Esophagus squamous epithelium (tissue), 5 donors: ENCODE data around the gene PCDHGA8. TPM values are rescaled to one million over a fixed set of nuclear protein-coding genes. Genes with fewer than 3 reads are reported as not detected.
A peak's percentile ranks its signal among the peaks of the same experiment; 100 is the strongest.

Experiments
- DNase-seq: peaks from one replicate; lab custom pipeline; 2025; lab: John Stamatoyannopoulos, UW
- H3K27ac ChIP-seq, 4 donors: fragments of 200-600 bp; sonication (generic); one replicate each; pipeline ENCODE4 v1.5.1; 2016 to 2019; ENCODE audit warnings: mild to moderate bottlenecking in 1 of 4
- H3K27me3 ChIP-seq, 4 donors: fragments of 200-600 bp; sonication (generic); 1 replicate in 3 of 4; 2 replicates in 1 of 4; pipeline versions ENCODE4 v1.5.1 to v1.6.0; 2017 to 2021; ENCODE audit warnings: antibody characterized with exemption in 1 of 4
- H3K36me3 ChIP-seq, 3 donors: fragments of 200-600 bp; sonication (generic); one replicate each; pipeline ENCODE4 v1.5.1; 2016 to 2019
- H3K4me1 ChIP-seq, 3 donors: fragments of 200-600 bp; sonication (generic); one replicate each; pipeline ENCODE4 v1.5.1; 2017 to 2019
- H3K4me3 ChIP-seq, 4 donors: fragments of 200-600 bp; sonication (generic); 1 replicate in 3 of 4; 2 replicates in 1 of 4; pipeline ENCODE4 v1.5.1; 2016 to 2019; ENCODE audit warnings: mild to moderate bottlenecking in 2 of 4, moderate library complexity in 1 of 4
- H3K9me3 ChIP-seq, 3 donors: fragments of 200-600 bp; sonication (generic); one replicate each; pipeline ENCODE4 v1.5.1; 2016 to 2019
- POLR2A ChIP-seq, 4 donors: fragments of 450-650 bp; IDR thresholded peaks; one replicate each; pipeline ENCODE4 v1.6.1; 2017; ENCODE audit warnings: antibody characterized with exemption in 4 of 4, mild to moderate bottlenecking in 4 of 4, moderate library complexity in 3 of 4
- WGBS, 2 donors: methylation state at CpG; one replicate each; pipeline ENCODE4 v1.1.5; 2018; 5-methylcytosine and 5-hydroxymethylcytosine counted together
- intact Hi-C: fragments of 100-400 bp; cut with DNase I; formaldehyde crosslinking; loops from one replicate; pipeline ENCODE4 v1.15.0; 2022
- total RNA-seq, 4 donors: library from RNA; depleted of rRNA; stranded (reverse); fragments of >200 nt; gene quantifications; one replicate each; pipeline ENCODE4 v1.1.0, GENCODE V29; 2016
- TF ChIP-seq, protein P1 (sequence below), 6 experiments: fragments of 450-650 bp in 4 of 6; fragments of 200-600 bp in 2 of 6; sonication (generic) in 2 of 6; IDR thresholded peaks; one replicate each; pipeline ENCODE4 v1.5.1; 2016 to 2019; ENCODE audit warnings: antibody characterized with exemption in 6 of 6, mild to moderate bottlenecking in 4 of 6, moderate library complexity in 4 of 6
- donor health status: DM: yes; HTN: yes; CAD: no.

Gene PCDHGA8
- total RNA-seq, 4 donors from 2014 or later = 0.41 to 1.7 (median 1.4) TPM

- Histone ChIP-seq H3K4me3 (peak overlapping the region in 1 of 4 donors; percentile 25), H3K36me3 (no peaks in the 10 kb centered on the region), H3K27ac (no peak overlapping the region), H3K9me3 (peaks cover 0 to 99% (median 80%) of the 10 kb centered on the region in 3 donors), H3K27me3 (peaks cover 0 to 74% (median 0%) of the 10 kb centered on the region in 4 donors), H3K4me1 (no peaks in the 10 kb centered on the region)
- DNase-seq = no peak
- intact Hi-C loops = no loop called here
- no peak for TF ChIP-seq POLR2A (IDR thresholded peaks at IDR 0.05)
- TF ChIP-seq, protein P1, sequence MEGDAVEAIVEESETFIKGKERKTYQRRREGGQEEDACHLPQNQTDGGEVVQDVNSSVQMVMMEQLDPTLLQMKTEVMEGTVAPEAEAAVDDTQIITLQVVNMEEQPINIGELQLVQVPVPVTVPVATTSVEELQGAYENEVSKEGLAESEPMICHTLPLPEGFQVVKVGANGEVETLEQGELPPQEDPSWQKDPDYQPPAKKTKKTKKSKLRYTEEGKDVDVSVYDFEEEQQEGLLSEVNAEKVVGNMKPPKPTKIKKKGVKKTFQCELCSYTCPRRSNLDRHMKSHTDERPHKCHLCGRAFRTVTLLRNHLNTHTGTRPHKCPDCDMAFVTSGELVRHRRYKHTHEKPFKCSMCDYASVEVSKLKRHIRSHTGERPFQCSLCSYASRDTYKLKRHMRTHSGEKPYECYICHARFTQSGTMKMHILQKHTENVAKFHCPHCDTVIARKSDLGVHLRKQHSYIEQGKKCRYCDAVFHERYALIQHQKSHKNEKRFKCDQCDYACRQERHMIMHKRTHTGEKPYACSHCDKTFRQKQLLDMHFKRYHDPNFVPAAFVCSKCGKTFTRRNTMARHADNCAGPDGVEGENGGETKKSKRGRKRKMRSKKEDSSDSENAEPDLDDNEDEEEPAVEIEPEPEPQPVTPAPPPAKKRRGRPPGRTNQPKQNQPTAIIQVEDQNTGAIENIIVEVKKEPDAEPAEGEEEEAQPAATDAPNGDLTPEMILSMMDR (IDR thresholded peaks at IDR 0.05) = no peak
- WGBS, 2 donors = 39 to 41% methylated on average over 10 of the region's 46 CpGs
Measured at GRCh38 chr5:141366016-141366896, 26.2 kb upstream of the PCDHGA8 start.

GRCh38 chr5:141369994-141370848 lies 22.2 kb upstream of the PCDHGA8 start, which contains the start of gene PCDHGB3:
Gene PCDHGB3 (plus strand): TSS chr5:141370242. CDS start chr5:141370395, 153 bp downstream.
- intact Hi-C loops = no loop called here
- TF ChIP-seq, protein P1 (IDR thresholded peaks at IDR 0.05) = peak in 1 of 6 experiments; percentile 31
- TF ChIP-seq POLR2A (IDR thresholded peaks at IDR 0.05) = no peak
- no peaks in the 10 kb centered on the region for H3K4me1 ChIP-seq
- no peak for DNase-seq
- 23 to 32% methylated on average over 26 to 27 of the region's 32 CpGs for WGBS, 2 donors
- H3K27me3 ChIP-seq = peaks cover 0 to 50% (median 0%) of the 10 kb centered on the region in 4 donors
- H3K4me3 ChIP-seq = peak within 1 kb of the TSS in 2 of 4 donors; percentile 28 to 47
- H3K9me3 ChIP-seq = peaks cover 0 to 99% (median 85%) of the 10 kb centered on the region in 3 donors
- no peak within 1 kb of the TSS for H3K27ac ChIP-seq
- no peaks in the 10 kb centered on the region for H3K36me3 ChIP-seq

- peaks cover 0 to 98% (median 82%) of the 10 kb centered on the region in 3 donors for H3K9me3 ChIP-seq
- 35 to 59% methylated on average over 12 to 27 of the region's 69 CpGs for WGBS, 2 donors
- DNase-seq = no peak
- intact Hi-C loops = no loop called here
- no peak for TF ChIP-seq POLR2A (IDR thresholded peaks at IDR 0.05)
- TF ChIP-seq, protein P1 (IDR thresholded peaks at IDR 0.05) = no peak
- no peaks in the 10 kb centered on the region for H3K36me3 ChIP-seq
- no peaks in the 10 kb centered on the region for H3K4me1 ChIP-seq
- no peak overlapping the region for H3K27ac ChIP-seq
- peaks cover 0 to 35% (median 0%) of the 10 kb centered on the region in 4 donors for H3K27me3 ChIP-seq
- peak overlapping the region in 1 of 4 donors; percentile 9 for H3K4me3 ChIP-seq
Measured at GRCh38 chr5:141371572-141372475, 20.6 kb upstream of the PCDHGA8 start.

DNA sequence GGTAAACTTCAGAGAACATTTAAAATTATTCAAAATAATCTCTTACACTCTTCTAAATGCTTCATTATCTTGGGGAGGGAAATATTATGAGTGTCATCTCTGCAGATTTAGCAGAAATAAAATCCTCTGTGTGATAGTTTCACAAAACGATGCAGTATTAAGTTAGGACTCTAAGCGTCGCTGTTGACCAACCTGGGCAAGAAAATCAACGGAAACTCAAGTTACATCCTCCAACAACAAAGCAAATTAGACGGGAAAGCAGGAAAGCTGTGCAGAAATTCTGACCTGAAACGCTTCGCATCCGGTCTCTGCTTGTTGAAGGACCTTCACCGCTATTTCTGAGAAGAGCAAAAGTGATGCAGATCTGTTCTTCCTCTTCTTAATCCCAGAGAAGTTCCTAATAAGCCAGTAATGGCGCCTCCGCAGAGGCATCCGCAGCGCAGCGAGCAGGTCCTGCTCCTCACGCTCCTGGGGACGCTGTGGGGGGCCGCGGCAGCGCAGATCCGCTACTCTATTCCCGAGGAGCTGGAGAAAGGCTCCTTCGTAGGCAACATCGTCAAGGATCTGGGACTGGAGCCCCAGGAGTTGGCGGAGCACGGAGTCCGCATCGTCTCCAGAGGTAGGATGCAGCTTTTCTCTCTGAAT lies 18.6 kb upstream of the PCDHGA8 start, which contains the start of gene PCDHGA6:
PCDHGA6 (plus strand) TSS at position 219 of the 645 bp plus-strand sequence; CDS start at position 412, 193 bp downstream.
- Histone ChIP-seq H3K4me1 (no peaks in the 10 kb centered on the region), H3K4me3 (peak within 1 kb of the TSS in 2 of 4 donors; percentile 28 to 49), H3K36me3 (no peaks in the 10 kb centered on the region), H3K27me3 (peaks cover 0 to 27% (median 0%) of the 10 kb centered on the region in 4 donors), H3K9me3 (peaks cover 0 to 97% (median 89%) of the 10 kb centered on the region in 3 donors), H3K27ac (no peak within 1 kb of the TSS)
- WGBS, 2 donors = 22 to 23% methylated on average over 9 to 11 of the region's 27 CpGs
- DNase-seq = no peak
- intact Hi-C loops = no loop called here
- TF ChIP-seq, protein P1 (IDR thresholded peaks at IDR 0.05) = peak in 1 of 6 experiments; percentile 31
- no peak for TF ChIP-seq POLR2A (IDR thresholded peaks at IDR 0.05)
